ENCODE results near the gene EIF1.

EIF1 gene

GRCh38 chr17:41725134-41725533 is 36.4 kb downstream of the EIF1 start:
- H3K36me3 Mint-ChIP-seq (ENCODE audit: low read depth) = no peaks in the 10 kb centered on the region
- H3K4me1 Mint-ChIP-seq (ENCODE audit: low read depth) = no peaks in the 10 kb centered on the region
- H3K27me3 Mint-ChIP-seq (ENCODE audit: low read depth) = peaks cover 11% of the 10 kb centered on the region
- no peak overlapping the region for H3K4me3 Mint-ChIP-seq
- H3K9me3 Mint-ChIP-seq = no peaks in the 10 kb centered on the region
- no peak overlapping the region for H3K27ac Mint-ChIP-seq

GRCh38 chr17:41728056-41728455 is 39.4 kb downstream of the EIF1 start:
- Mint-ChIP-seq H3K4me1 (ENCODE audit: low read depth) (peaks cover 2% of the 10 kb centered on the region), H3K27ac (no peak overlapping the region), H3K4me3 (no peak overlapping the region), H3K9me3 (no peaks in the 10 kb centered on the region), H3K27me3 (ENCODE audit: low read depth) (peaks cover 39% of the 10 kb centered on the region), H3K36me3 (ENCODE audit: low read depth) (no peaks in the 10 kb centered on the region)

- peaks cover 54% of the 10 kb centered on the region for H3K27me3 Mint-ChIP-seq (ENCODE audit: low read depth)
- H3K27ac Mint-ChIP-seq = no peak overlapping the region
These were observed 41.8 kb downstream of the EIF1 start for GRCh38 chr17:41730479-41730878.

GRCh38 chr17:41731836-41732235 is 43.2 kb downstream of the EIF1 start:
- H3K9me3 Mint-ChIP-seq = no peaks in the 10 kb centered on the region
- peaks cover 67% of the 10 kb centered on the region for H3K27me3 Mint-ChIP-seq (ENCODE audit: low read depth)
- H3K4me1 Mint-ChIP-seq (ENCODE audit: low read depth) = peaks cover 7% of the 10 kb centered on the region
- no peak overlapping the region for H3K27ac Mint-ChIP-seq
- H3K36me3 Mint-ChIP-seq (ENCODE audit: low read depth) = no peaks in the 10 kb centered on the region
- H3K4me3 Mint-ChIP-seq = no peak overlapping the region

More at GRCh38 chr17:41730479-41730878, 41.8 kb downstream of the EIF1 start:
- Mint-ChIP-seq H3K4me1 (ENCODE audit: low read depth) (peaks cover 7% of the 10 kb centered on the region), H3K36me3 (ENCODE audit: low read depth) (no peaks in the 10 kb centered on the region), H3K4me3 (no peak overlapping the region), H3K9me3 (no peaks in the 10 kb centered on the region)

- peaks cover 80% of the 10 kb centered on the region for H3K27me3 Mint-ChIP-seq (ENCODE audit: low read depth)
- no peak overlapping the region for H3K27ac Mint-ChIP-seq
- H3K4me1 Mint-ChIP-seq (ENCODE audit: low read depth) = peaks cover 10% of the 10 kb centered on the region
- no peak overlapping the region for H3K4me3 Mint-ChIP-seq
- H3K36me3 Mint-ChIP-seq (ENCODE audit: low read depth) = no peaks in the 10 kb centered on the region
- H3K9me3 Mint-ChIP-seq = no peaks in the 10 kb centered on the region
These were observed 44.9 kb downstream of the EIF1 start for GRCh38 chr17:41733348-41734138.

- Mint-ChIP-seq H3K27me3 (ENCODE audit: low read depth) (peaks cover 80% of the 10 kb centered on the region), H3K4me3 (peak within 1 kb of the TSS; percentile 36), H3K27ac (no peak within 1 kb of the TSS), H3K4me1 (ENCODE audit: low read depth) (peaks cover 10% of the 10 kb centered on the region), H3K36me3 (ENCODE audit: low read depth) (no peaks in the 10 kb centered on the region), H3K9me3 (no peaks in the 10 kb centered on the region)
These were observed 45.7 kb downstream of the EIF1 start, which contains the start of gene HAP1 for GRCh38 chr17:41734139-41734948. TSS of gene HAP1 (minus strand) at chr17:41734643. CDS start at chr17:41734634, 9 bp downstream.

- Mint-ChIP-seq H3K4me3 (peak overlapping the region; percentile 36), H3K27me3 (ENCODE audit: low read depth) (peaks cover 76% of the 10 kb centered on the region), H3K4me1 (ENCODE audit: low read depth) (peaks cover 10% of the 10 kb centered on the region), H3K9me3 (no peaks in the 10 kb centered on the region), H3K36me3 (ENCODE audit: low read depth) (no peaks in the 10 kb centered on the region), H3K27ac (no peak overlapping the region)
These were observed 46.2 kb downstream of the EIF1 start for GRCh38 chr17:41734949-41735313.

- no peaks in the 10 kb centered on the region for H3K9me3 Mint-ChIP-seq
- no peak overlapping the region for H3K4me3 Mint-ChIP-seq
- peaks cover 68% of the 10 kb centered on the region for H3K27me3 Mint-ChIP-seq (ENCODE audit: low read depth)
- H3K27ac Mint-ChIP-seq = no peak overlapping the region
- peaks cover 10% of the 10 kb centered on the region for H3K4me1 Mint-ChIP-seq (ENCODE audit: low read depth)
- no peaks in the 10 kb centered on the region for H3K36me3 Mint-ChIP-seq (ENCODE audit: low read depth)
These were observed 47.1 kb downstream of the EIF1 start for GRCh38 chr17:41735744-41736143.

- no peak overlapping the region for H3K4me3 Mint-ChIP-seq
- peaks cover 10% of the 10 kb centered on the region for H3K4me1 Mint-ChIP-seq (ENCODE audit: low read depth)
- H3K9me3 Mint-ChIP-seq = no peaks in the 10 kb centered on the region
- no peak overlapping the region for H3K27ac Mint-ChIP-seq
- peaks cover 54% of the 10 kb centered on the region for H3K27me3 Mint-ChIP-seq (ENCODE audit: low read depth)
- H3K36me3 Mint-ChIP-seq (ENCODE audit: low read depth) = no peaks in the 10 kb centered on the region
These were observed 48.4 kb downstream of the EIF1 start for GRCh38 chr17:41736983-41737679.

- Mint-ChIP-seq H3K27me3 (ENCODE audit: low read depth) (peaks cover 49% of the 10 kb centered on the region), H3K9me3 (no peaks in the 10 kb centered on the region), H3K4me3 (no peak overlapping the region), H3K36me3 (ENCODE audit: low read depth) (no peaks in the 10 kb centered on the region), H3K27ac (no peak overlapping the region), H3K4me1 (ENCODE audit: low read depth) (peaks cover 9% of the 10 kb centered on the region)
These were observed 49.0 kb downstream of the EIF1 start for GRCh38 chr17:41737680-41738023.

- H3K4me3 Mint-ChIP-seq = no peak overlapping the region
These were observed 49.6 kb downstream of the EIF1 start for GRCh38 chr17:41738077-41738800.

GRCh38 chr17:41738801-41739112 is 50.1 kb downstream of the EIF1 start:
- Mint-ChIP-seq H3K4me3 (no peak overlapping the region), H3K27me3 (ENCODE audit: low read depth) (peaks cover 39% of the 10 kb centered on the region), H3K36me3 (ENCODE audit: low read depth) (no peaks in the 10 kb centered on the region), H3K27ac (no peak overlapping the region), H3K9me3 (no peaks in the 10 kb centered on the region), H3K4me1 (ENCODE audit: low read depth) (peaks cover 5% of the 10 kb centered on the region)

More at GRCh38 chr17:41738077-41738800, 49.6 kb downstream of the EIF1 start:
- H3K9me3 Mint-ChIP-seq = no peaks in the 10 kb centered on the region
- peaks cover 44% of the 10 kb centered on the region for H3K27me3 Mint-ChIP-seq (ENCODE audit: low read depth)
- H3K36me3 Mint-ChIP-seq (ENCODE audit: low read depth) = no peaks in the 10 kb centered on the region
- H3K27ac Mint-ChIP-seq = peak overlapping the region; percentile 36
- H3K4me1 Mint-ChIP-seq (ENCODE audit: low read depth) = peaks cover 8% of the 10 kb centered on the region

- H3K27me3 Mint-ChIP-seq (ENCODE audit: low read depth) = peaks cover 32% of the 10 kb centered on the region
- H3K27ac Mint-ChIP-seq = no peak overlapping the region
- peaks cover 4% of the 10 kb centered on the region for H3K4me1 Mint-ChIP-seq (ENCODE audit: low read depth)
- no peaks in the 10 kb centered on the region for H3K9me3 Mint-ChIP-seq
- no peak overlapping the region for H3K4me3 Mint-ChIP-seq
- no peaks in the 10 kb centered on the region for H3K36me3 Mint-ChIP-seq (ENCODE audit: low read depth)
These were observed 51.1 kb downstream of the EIF1 start for GRCh38 chr17:41739661-41740352.

- Mint-ChIP-seq H3K27ac (no peak overlapping the region), H3K4me3 (no peak overlapping the region), H3K4me1 (ENCODE audit: low read depth) (peaks cover 3% of the 10 kb centered on the region), H3K9me3 (no peaks in the 10 kb centered on the region), H3K36me3 (ENCODE audit: low read depth) (no peaks in the 10 kb centered on the region), H3K27me3 (ENCODE audit: low read depth) (peaks cover 25% of the 10 kb centered on the region)
These were observed 51.8 kb downstream of the EIF1 start for GRCh38 chr17:41740506-41740905.

All from T-helper 1 cell treated with Interleukin-12 subunit alpha and Interleukin-12 subunit beta and Interleukin-4 antibody, amounts not matched to agents 30 μg/mL and 1 μg/mL, for 36 hours (primary cell).